ENCODE results near the gene OAS3. TPM values are rescaled to one million over a fixed set of nuclear protein-coding genes. Genes with fewer than 3 reads are reported as not detected.

Gene OAS3
- total and polyA plus RNA-seq, 4 donors: 3.8 to 9.5 (median 5.4) TPM

DNA sequence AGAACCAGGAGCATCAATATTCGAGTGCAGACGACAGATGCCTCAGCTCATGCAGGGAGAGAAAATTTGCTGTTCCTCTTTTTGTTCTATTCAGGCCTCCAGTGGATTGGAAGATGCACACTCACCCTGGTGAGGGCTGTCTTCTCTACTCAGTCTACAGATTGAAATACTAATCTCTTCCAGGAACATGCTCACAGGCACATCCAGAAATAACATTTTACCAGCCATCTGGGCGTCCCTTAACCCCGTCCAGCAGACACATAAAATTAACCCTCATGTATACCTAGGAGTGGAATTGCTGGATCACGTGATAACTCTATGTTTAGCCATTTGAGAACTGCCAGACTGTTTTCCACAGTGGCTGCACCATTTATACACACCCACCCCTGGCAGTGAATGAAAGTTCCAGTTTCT, 35.6 kb downstream of the OAS3 start:
- WGBS: 64% methylated on average over 5 of the region's 5 CpGs

More for the DNA sequence above, 35.6 kb downstream of the OAS3 start:
- no peaks in the 10 kb centered on the region for H3K27me3 ChIP-seq (ENCODE audit: control insufficient read depth in 4 of 4, insufficient read depth in 4 of 4, low read length in 3 of 4)
- H3K36me3 ChIP-seq (ENCODE audit: control insufficient read depth in 4 of 4, insufficient read depth in 3 of 4, low read depth in 1 of 4, low read length in 3 of 4): peaks cover 0 to 7% (median 1%) of the 10 kb centered on the region in 4 donors
- H3K9me3 ChIP-seq (ENCODE audit: control insufficient read depth in 4 of 4, low read length in 3 of 4): no peaks in the 10 kb centered on the region
- TF ChIP-seq, protein P1, sequence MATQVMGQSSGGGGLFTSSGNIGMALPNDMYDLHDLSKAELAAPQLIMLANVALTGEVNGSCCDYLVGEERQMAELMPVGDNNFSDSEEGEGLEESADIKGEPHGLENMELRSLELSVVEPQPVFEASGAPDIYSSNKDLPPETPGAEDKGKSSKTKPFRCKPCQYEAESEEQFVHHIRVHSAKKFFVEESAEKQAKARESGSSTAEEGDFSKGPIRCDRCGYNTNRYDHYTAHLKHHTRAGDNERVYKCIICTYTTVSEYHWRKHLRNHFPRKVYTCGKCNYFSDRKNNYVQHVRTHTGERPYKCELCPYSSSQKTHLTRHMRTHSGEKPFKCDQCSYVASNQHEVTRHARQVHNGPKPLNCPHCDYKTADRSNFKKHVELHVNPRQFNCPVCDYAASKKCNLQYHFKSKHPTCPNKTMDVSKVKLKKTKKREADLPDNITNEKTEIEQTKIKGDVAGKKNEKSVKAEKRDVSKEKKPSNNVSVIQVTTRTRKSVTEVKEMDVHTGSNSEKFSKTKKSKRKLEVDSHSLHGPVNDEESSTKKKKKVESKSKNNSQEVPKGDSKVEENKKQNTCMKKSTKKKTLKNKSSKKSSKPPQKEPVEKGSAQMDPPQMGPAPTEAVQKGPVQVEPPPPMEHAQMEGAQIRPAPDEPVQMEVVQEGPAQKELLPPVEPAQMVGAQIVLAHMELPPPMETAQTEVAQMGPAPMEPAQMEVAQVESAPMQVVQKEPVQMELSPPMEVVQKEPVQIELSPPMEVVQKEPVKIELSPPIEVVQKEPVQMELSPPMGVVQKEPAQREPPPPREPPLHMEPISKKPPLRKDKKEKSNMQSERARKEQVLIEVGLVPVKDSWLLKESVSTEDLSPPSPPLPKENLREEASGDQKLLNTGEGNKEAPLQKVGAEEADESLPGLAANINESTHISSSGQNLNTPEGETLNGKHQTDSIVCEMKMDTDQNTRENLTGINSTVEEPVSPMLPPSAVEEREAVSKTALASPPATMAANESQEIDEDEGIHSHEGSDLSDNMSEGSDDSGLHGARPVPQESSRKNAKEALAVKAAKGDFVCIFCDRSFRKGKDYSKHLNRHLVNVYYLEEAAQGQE (IDR thresholded peaks at IDR 0.05): no peak
- TF ChIP-seq, protein P2, sequence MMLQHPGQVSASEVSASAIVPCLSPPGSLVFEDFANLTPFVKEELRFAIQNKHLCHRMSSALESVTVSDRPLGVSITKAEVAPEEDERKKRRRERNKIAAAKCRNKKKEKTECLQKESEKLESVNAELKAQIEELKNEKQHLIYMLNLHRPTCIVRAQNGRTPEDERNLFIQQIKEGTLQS (IDR thresholded peaks at IDR 0.05): no peak
- no peak for TF ChIP-seq RAD21 (IDR thresholded peaks at IDR 0.05)
- TF ChIP-seq FOXA2 (IDR thresholded peaks at IDR 0.05): no peak
- TF ChIP-seq YY1 (IDR thresholded peaks at IDR 0.05): no peak
- no peak for TF ChIP-seq SP1 (IDR thresholded peaks at IDR 0.05)
- TF ChIP-seq NR2F2 (IDR thresholded peaks at IDR 0.05): no peak
- no peak for TF ChIP-seq EGR1 (IDR thresholded peaks at IDR 0.05; ENCODE audit: low read depth in 2 of 2)
- TF ChIP-seq, protein P3, sequence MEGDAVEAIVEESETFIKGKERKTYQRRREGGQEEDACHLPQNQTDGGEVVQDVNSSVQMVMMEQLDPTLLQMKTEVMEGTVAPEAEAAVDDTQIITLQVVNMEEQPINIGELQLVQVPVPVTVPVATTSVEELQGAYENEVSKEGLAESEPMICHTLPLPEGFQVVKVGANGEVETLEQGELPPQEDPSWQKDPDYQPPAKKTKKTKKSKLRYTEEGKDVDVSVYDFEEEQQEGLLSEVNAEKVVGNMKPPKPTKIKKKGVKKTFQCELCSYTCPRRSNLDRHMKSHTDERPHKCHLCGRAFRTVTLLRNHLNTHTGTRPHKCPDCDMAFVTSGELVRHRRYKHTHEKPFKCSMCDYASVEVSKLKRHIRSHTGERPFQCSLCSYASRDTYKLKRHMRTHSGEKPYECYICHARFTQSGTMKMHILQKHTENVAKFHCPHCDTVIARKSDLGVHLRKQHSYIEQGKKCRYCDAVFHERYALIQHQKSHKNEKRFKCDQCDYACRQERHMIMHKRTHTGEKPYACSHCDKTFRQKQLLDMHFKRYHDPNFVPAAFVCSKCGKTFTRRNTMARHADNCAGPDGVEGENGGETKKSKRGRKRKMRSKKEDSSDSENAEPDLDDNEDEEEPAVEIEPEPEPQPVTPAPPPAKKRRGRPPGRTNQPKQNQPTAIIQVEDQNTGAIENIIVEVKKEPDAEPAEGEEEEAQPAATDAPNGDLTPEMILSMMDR (IDR thresholded peaks at IDR 0.05; ENCODE audit: low read depth, low read length, missing input control): no peak
- TF ChIP-seq, protein P4, sequence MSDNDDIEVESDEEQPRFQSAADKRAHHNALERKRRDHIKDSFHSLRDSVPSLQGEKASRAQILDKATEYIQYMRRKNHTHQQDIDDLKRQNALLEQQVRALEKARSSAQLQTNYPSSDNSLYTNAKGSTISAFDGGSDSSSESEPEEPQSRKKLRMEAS (IDR thresholded peaks at IDR 0.05): no peak
- TF ChIP-seq, protein P5, sequence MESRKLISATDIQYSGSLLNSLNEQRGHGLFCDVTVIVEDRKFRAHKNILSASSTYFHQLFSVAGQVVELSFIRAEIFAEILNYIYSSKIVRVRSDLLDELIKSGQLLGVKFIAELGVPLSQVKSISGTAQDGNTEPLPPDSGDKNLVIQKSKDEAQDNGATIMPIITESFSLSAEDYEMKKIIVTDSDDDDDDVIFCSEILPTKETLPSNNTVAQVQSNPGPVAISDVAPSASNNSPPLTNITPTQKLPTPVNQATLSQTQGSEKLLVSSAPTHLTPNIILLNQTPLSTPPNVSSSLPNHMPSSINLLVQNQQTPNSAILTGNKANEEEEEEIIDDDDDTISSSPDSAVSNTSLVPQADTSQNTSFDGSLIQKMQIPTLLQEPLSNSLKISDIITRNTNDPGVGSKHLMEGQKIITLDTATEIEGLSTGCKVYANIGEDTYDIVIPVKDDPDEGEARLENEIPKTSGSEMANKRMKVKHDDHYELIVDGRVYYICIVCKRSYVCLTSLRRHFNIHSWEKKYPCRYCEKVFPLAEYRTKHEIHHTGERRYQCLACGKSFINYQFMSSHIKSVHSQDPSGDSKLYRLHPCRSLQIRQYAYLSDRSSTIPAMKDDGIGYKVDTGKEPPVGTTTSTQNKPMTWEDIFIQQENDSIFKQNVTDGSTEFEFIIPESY (IDR thresholded peaks at IDR 0.05): no peak
- TF ChIP-seq RXRA (IDR thresholded peaks at IDR 0.05): no peak
- TF ChIP-seq FOXA1 (IDR thresholded peaks at IDR 0.05): no peak
- no peak for TF ChIP-seq HNF4A (conservative IDR thresholded peaks at IDR 0.05)
- no peak for TF ChIP-seq HNF4G (IDR thresholded peaks at IDR 0.05)
- TF ChIP-seq TAF1 (conservative IDR thresholded peaks at IDR 0.05): no peak
- no peak for TF ChIP-seq GABPA (IDR thresholded peaks at IDR 0.05 in 1 of 2, conservative IDR thresholded peaks at IDR 0.05 in 1 of 2)
- no peak for TF ChIP-seq JUND (IDR thresholded peaks at IDR 0.05)
- no peak overlapping the region for H3K4me3 ChIP-seq (ENCODE audit: low read depth in 1 of 3, low read length in 3 of 3)
- no peak overlapping the region for H3K9ac ChIP-seq (ENCODE audit: low read depth in 1 of 2, low read length in 2 of 2)
- no peak for DNase-seq (ENCODE audit: low spot score)
- H3K27ac ChIP-seq (ENCODE audit: low read depth in 1 of 2, low read length in 2 of 2): no peak overlapping the region
- H3K4me1 ChIP-seq (ENCODE audit: control insufficient read depth in 4 of 4, insufficient read depth in 4 of 4, low read length in 3 of 4): peaks cover 0 to 10% (median 4%) of the 10 kb centered on the region in 4 donors
